HepG2 (cell line): ENCODE data around the gene CTNNA2. TPM values are rescaled to one million over a fixed set of nuclear protein-coding genes. Genes with fewer than 3 reads are reported as not detected.

Experiments
- ATAC-seq: fragments of 200-7000 bp; cut with Tn5 transposase; 3 replicates; pipeline ENCODE4 v1.9.1; 2020; ENCODE audit warnings: mild to moderate bottlenecking, moderate library complexity
- BruUV-seq: library from RNA; stranded (reverse); fragments of 400-500 nt; replicated peaks from 2 replicates; lab custom pipeline; 2021; lab: Mats Ljungman, UMichigan
- CTCF ChIA-PET: fragments of 300-600 bp; formaldehyde crosslinking; extraction: SDS; loops from one replicate; lab custom pipeline; 2021; ENCODE audit warnings: low total read pairs, inconsistent platforms, low intra/inter-chr PET ratio; lab: Yijun Ruan, JAX
- POLR2A ChIA-PET: fragments of 350-600 bp; sonication (Branson Sonifier 250); formaldehyde crosslinking; loops from one replicate; lab custom pipeline; 2020; ENCODE audit warnings: antibody characterized with exemption, inconsistent platforms; lab: Yijun Ruan, JAX
- DNase-seq: peaks from one replicate; pipeline ENCODE4 v3.0.0-alpha.2; 2015; ENCODE audit warnings: low spot score
- FAIRE-seq: peaks from 3 replicates; lab custom pipeline; 2011; peaks lifted over from hg19 to GRCh38; lab: Jason Lieb, UNC
- H2AFZ ChIP-seq: one replicate; pipeline ENCODE4 v1.6.1; 2011; ENCODE audit warnings: low read length, inconsistent platforms
- H3K27ac ChIP-seq: fragments of 300-600 bp; 3 replicates; pipeline ENCODE4 v1.8.0; 2011; ENCODE audit warnings: mixed run types, mild to moderate bottlenecking, mixed read lengths, low read length, inconsistent platforms; ENCODE audit not compliant: insufficient read depth; ENCODE audit errors: extremely low read length
- H3K27me3 ChIP-seq, 2 experiments: fragments of 200-600 bp in 1 of 2; 2 replicates in 1 of 2; 3 replicates in 1 of 2; pipeline versions ENCODE4 v1.6.0 to v1.8.0; 2011; ENCODE audit warnings: low read length in 2 of 2, mild to moderate bottlenecking in 2 of 2, moderate library complexity in 2 of 2, inconsistent platforms in 1 of 2; ENCODE audit not compliant: insufficient read depth in 2 of 2, control insufficient read depth in 1 of 2
- H3K36me3 ChIP-seq, 2 experiments: fragments of 200-600 bp in 1 of 2; replicated peaks in 1 of 2; 2 replicates in 1 of 2; 3 replicates in 1 of 2; pipeline versions ENCODE4 v1.5.1 to v1.8.0; 2011; ENCODE audit warnings: low read length in 2 of 2, inconsistent platforms in 1 of 2; ENCODE audit not compliant: insufficient read depth in 2 of 2, control insufficient read depth in 1 of 2
- H3K4me1 ChIP-seq: 2 replicates; pipeline ENCODE4 v1.5.1; 2012; ENCODE audit warnings: low read length, inconsistent platforms; ENCODE audit not compliant: insufficient read depth
- H3K4me2 ChIP-seq: 2 replicates; pipeline ENCODE4 v1.6.0; 2011; ENCODE audit warnings: low read depth, low read length, inconsistent platforms
- H3K4me3 ChIP-seq, 3 experiments: fragments of 200-600 bp in 1 of 3; sonication (generic), shearing (Covaris generic) in 1 of 3; replicated peaks in 1 of 3; 2 replicates each; pipeline ENCODE4 v1.5.1; 2011 to 2016; ENCODE audit warnings: low read length in 3 of 3, inconsistent platforms in 2 of 3, low read depth in 2 of 3, mild to moderate bottlenecking in 2 of 3, control low read depth in 1 of 3, mixed read lengths in 1 of 3; ENCODE audit not compliant: insufficient read depth in 1 of 3
- H3K79me2 ChIP-seq: one replicate; pipeline ENCODE4 v1.6.1; 2011; ENCODE audit warnings: low read length, inconsistent platforms; ENCODE audit not compliant: insufficient read depth
- H3K9ac ChIP-seq: 2 replicates; pipeline ENCODE4 v1.6.0; 2011; ENCODE audit warnings: mild to moderate bottlenecking, low read depth, low read length, inconsistent platforms; ENCODE audit not compliant: insufficient read depth
- H3K9me3 ChIP-seq: 2 replicates; pipeline ENCODE4 v1.5.1; 2012; ENCODE audit warnings: mild to moderate bottlenecking, low read length
- H4K20me1 ChIP-seq: 2 replicates; pipeline ENCODE4 v1.6.0; 2011; ENCODE audit warnings: inconsistent platforms, mild to moderate bottlenecking, low read length, moderate library complexity; ENCODE audit not compliant: insufficient read depth
- KAT7 ChIP-seq: IDR thresholded peaks from 2 replicates; pipeline ENCODE4 v1.6.1; 2018; ENCODE audit warnings: borderline replicate concordance, missing compliant biosample characterization
- NFKB2 ChIP-seq: sonication (generic); formaldehyde crosslinking; IDR thresholded peaks from 2 replicates; pipeline ENCODE4 v1.4.0; 2020; ENCODE audit warnings: missing genetic modification reagents, borderline replicate concordance
- PRDM4 ChIP-seq: sonication (generic); formaldehyde crosslinking; IDR thresholded peaks from 2 replicates; pipeline ENCODE4 v1.9.0; 2021; ENCODE audit warnings: missing genetic modification reagents, borderline replicate concordance
- RNF2 ChIP-seq: fragments of 450-650 bp; conservative IDR thresholded peaks from 2 replicates; pipeline ENCODE4 v1.6.1; 2016; ENCODE audit warnings: low read depth
- SKI ChIP-seq: fragments of 450-650 bp; IDR thresholded peaks from one replicate; pipeline ENCODE4 v1.6.1; 2018; ENCODE audit warnings: mild to moderate bottlenecking; ENCODE audit not compliant: partially characterized antibody
- SRSF9 ChIP-seq: fragments of 200-400 bp; formaldehyde crosslinking; IDR thresholded peaks from 2 replicates; pipeline ENCODE4 v1.6.1; 2018; ENCODE audit warnings: borderline replicate concordance, mild to moderate bottlenecking, low read depth, low read length; ENCODE audit not compliant: insufficient read depth, poor library complexity, severe bottlenecking
- TBL1XR1 ChIP-seq: fragments of 150-350 bp; IDR thresholded peaks from 2 replicates; pipeline ENCODE4 v1.6.1; 2014; ENCODE audit warnings: borderline replicate concordance, low read length; ENCODE audit not compliant: partially characterized antibody
- THAP11 ChIP-seq: IDR thresholded peaks from 2 replicates; pipeline ENCODE4 v1.6.1; 2016; ENCODE audit warnings: missing biosample characterization, missing genetic modification reagents
- TRIM24 ChIP-seq: sonication (generic); formaldehyde crosslinking; IDR thresholded peaks from 2 replicates; pipeline ENCODE4 v1.8.0; 2022; ENCODE audit warnings: mild to moderate bottlenecking, missing genetic modification reagents
- ZNF510 ChIP-seq: sonication (generic); formaldehyde crosslinking; IDR thresholded peaks from 2 replicates; pipeline ENCODE4 v1.4.0; 2020; ENCODE audit warnings: low read depth, mild to moderate bottlenecking, missing genetic modification reagents
- ZNF558 ChIP-seq: sonication (generic); formaldehyde crosslinking; IDR thresholded peaks from 2 replicates; pipeline ENCODE4 v1.9.0; 2022; ENCODE audit warnings: mild to moderate bottlenecking, missing genetic modification reagents, borderline replicate concordance
- ZNF577 ChIP-seq: sonication (generic); formaldehyde crosslinking; IDR thresholded peaks from 2 replicates; pipeline ENCODE4 v1.4.0; 2020; ENCODE audit warnings: mild to moderate bottlenecking, low read depth, missing genetic modification reagents, borderline replicate concordance
- ZNF672 ChIP-seq: sonication (generic); formaldehyde crosslinking; IDR thresholded peaks from 2 replicates; pipeline ENCODE4 v1.8.1; 2022; ENCODE audit warnings: missing genetic modification reagents
- WGBS: methylation state at CpG from one replicate; pipeline ENCODE4 v1.1.6; 2017; ENCODE audit warnings: low lambda C conversion rate; 5-methylcytosine and 5-hydroxymethylcytosine counted together
- in situ Hi-C: cut with HindIII; loops from 2 replicates; pipeline ENCODE4 v1.10.0; 2017; ENCODE audit warnings: low pct_unique_long_range_greater_than_20kb; ENCODE audit not compliant: extremely low pct_ligation_motif_present
- intact Hi-C: fragments of 100-400 bp; cut with micrococcal nuclease; formaldehyde crosslinking; loops from one replicate; pipeline ENCODE4 v1.10.0; 2022; ENCODE audit not compliant: unreplicated experiment
- polyA plus RNA-seq, 8 experiments: library from polyadenylated mRNA; depleted of rRNA in 3 of 8; stranded (reverse) in 7 of 8; unstranded in 1 of 8; fragments of >200 nt; fragmentation: Illumina TruSeq in 4 of 8; extraction: Trizol in 4 of 8; gene quantifications; 2 replicates each; pipeline versions ENCODE4 v1.2.1 to v1.2.3, GENCODE V29; 2011 to 2016; ENCODE audit warnings: low read depth in 4 of 8, missing spikeins in 1 of 8, mixed read lengths in 1 of 8; ENCODE audit not compliant: insufficient read depth in 1 of 8
- total RNA-seq, 5 experiments: library from RNA; depleted of rRNA; stranded (reverse); fragments of >200 nt; fragmentation: Illumina TruSeq; extraction: Trizol; gene quantifications; 2 replicates each; pipeline ENCODE4 v1.2.3, GENCODE V29; 2016; ENCODE audit warnings: low read depth in 1 of 5

The CTNNA2 gene
- total and polyA plus RNA-seq, 2 of the 13 experiments (the other 11 are each of a cell fraction or from before 2014, with no cell fraction given) = not detected

GRCh38 chr2:79487399-79487798 lies 25.5 kb upstream of the CTNNA2 start:
- POLR2A ChIA-PET = no interaction called here
- no peaks in the 10 kb centered on the region for H3K9me3 ChIP-seq
- no peaks in the 10 kb centered on the region for H3K36me3 ChIP-seq
- no peak overlapping the region for H3K27ac ChIP-seq
- no TSS peak for BruUV-seq
- WGBS = 0% methylated on average over 3 of the region's 3 CpGs
- in situ Hi-C loops (no loop called here), intact Hi-C loops (no loop called here)
- no peak for DNase-seq
- no peaks in the 10 kb centered on the region for H3K79me2 ChIP-seq
- CTCF ChIA-PET = no interaction called here
- TF ChIP-seq PRDM4 (CRISPR knock-in tag) (no peak), THAP11 (CRISPR knock-in tag) (no peak), ZNF577 (CRISPR knock-in tag) (no peak), SRSF9 (no peak), KAT7 (CRISPR knock-in tag) (no peak), ZNF672 (CRISPR knock-in tag) (no peak), RNF2 (no peak), ZNF558 (CRISPR knock-in tag) (no peak), ZNF510 (no peak), TBL1XR1 (no peak), TRIM24 (CRISPR knock-in tag) (no peak), SKI (no peak), NFKB2 (CRISPR knock-in tag) (no peak)
- no peak overlapping the region for H3K4me2 ChIP-seq
- no peak overlapping the region for H3K9ac ChIP-seq
- FAIRE-seq = no peak
- no peak overlapping the region for H2AFZ ChIP-seq
- no peak overlapping the region for H3K4me3 ChIP-seq
- no peak for ATAC-seq
- no peaks in the 10 kb centered on the region for H3K27me3 ChIP-seq
- H4K20me1 ChIP-seq = no peaks in the 10 kb centered on the region
- no peaks in the 10 kb centered on the region for H3K4me1 ChIP-seq
